ENCODE measurements around the gene GNB2.
"Not testable (repeated sequence)": the region's sequence is repeated elsewhere in the genome, so short reads cannot be mapped to it uniquely, and the experiment has no call there.

The GNB2 gene

GRCh38 chr7:100655908-100656674 is 17.4 kb upstream of the GNB2 start, which contains the start of gene ACTL6B:
ACTL6B (minus strand) TSS chr7:100656448; CDS start chr7:100656354, 94 bp downstream.
- peaks cover 87% of the 10 kb centered on the region for H3K27me3 ChIP-seq (replicated peaks; ENCODE audit: insufficient read depth, low read length)
- no peaks in the 10 kb centered on the region for H3K36me3 ChIP-seq (replicated peaks; ENCODE audit: insufficient read depth, low read length)
- no peaks in the 10 kb centered on the region for H3K79me2 ChIP-seq (ENCODE audit: low read length)
- DNase-seq, result no peak
- no peaks in the 10 kb centered on the region for H3K9me3 ChIP-seq (replicated peaks; ENCODE audit: insufficient read depth, low read length)
- no peak within 1 kb of the TSS for H3K4me2 ChIP-seq (ENCODE audit: low read depth, low read length)
- no peaks in the 10 kb centered on the region for H3K9me2 ChIP-seq (replicated peaks; ENCODE audit: insufficient read depth, low read length)
- no peak within 1 kb of the TSS for H3K27ac ChIP-seq (ENCODE audit: low read length)
- H3K4me1 ChIP-seq (ENCODE audit: low read length), result no peaks in the 10 kb centered on the region
- no peaks in the 10 kb centered on the region for H4K20me1 ChIP-seq (ENCODE audit: insufficient read depth, low read length)
- TF ChIP-seq EZH2phosphoT487 (IDR thresholded peaks at IDR 0.05; ENCODE audit: low read length) (no peak), CTCF (IDR thresholded peaks at IDR 0.05; ENCODE audit: low read length) (no peak), EZH2 (optimal IDR thresholded peaks at IDR 0.05; ENCODE audit: low read depth, low read length) (no peak)
- H3K9ac ChIP-seq (ENCODE audit: low read length), result no peak within 1 kb of the TSS
- no peak within 1 kb of the TSS for H2AFZ ChIP-seq (ENCODE audit: low read length)
- no peaks in the 10 kb centered on the region for H3F3A ChIP-seq (ENCODE audit: insufficient read depth, low read length)
- H3K4me3 ChIP-seq (ENCODE audit: low read length), result no peak within 1 kb of the TSS

GRCh38 chr7:100662194-100662776 is 11.3 kb upstream of the GNB2 start:
- DNase-seq; H3K4me3 ChIP-seq (ENCODE audit: low read length); H3K9me3 ChIP-seq (replicated peaks; ENCODE audit: insufficient read depth, low read length); H3K4me2 ChIP-seq (ENCODE audit: low read depth, low read length); H4K20me1 ChIP-seq (ENCODE audit: insufficient read depth, low read length); H3F3A ChIP-seq (ENCODE audit: insufficient read depth, low read length); H3K36me3 ChIP-seq (replicated peaks; ENCODE audit: insufficient read depth, low read length); H3K4me1 ChIP-seq (ENCODE audit: low read length); H3K79me2 ChIP-seq (ENCODE audit: low read length); H2AFZ ChIP-seq (ENCODE audit: low read length); H3K9ac ChIP-seq (ENCODE audit: low read length); H3K27ac ChIP-seq (ENCODE audit: low read length); H3K9me2 ChIP-seq (replicated peaks; ENCODE audit: insufficient read depth, low read length): not testable (repeated sequence)
- peaks cover 74% of the 10 kb centered on the region for H3K27me3 ChIP-seq (replicated peaks; ENCODE audit: insufficient read depth, low read length)

GRCh38 chr7:100665168-100665726 is 8.3 kb upstream of the GNB2 start:
- Histone ChIP-seq H3F3A (ENCODE audit: insufficient read depth, low read length) (no peaks in the 10 kb centered on the region), H3K4me3 (ENCODE audit: low read length) (no peak overlapping the region), H3K9me2 (replicated peaks; ENCODE audit: insufficient read depth, low read length) (no peaks in the 10 kb centered on the region), H3K9me3 (replicated peaks; ENCODE audit: insufficient read depth, low read length) (no peaks in the 10 kb centered on the region), H2AFZ (ENCODE audit: low read length) (no peak overlapping the region), H3K79me2 (ENCODE audit: low read length) (no peaks in the 10 kb centered on the region), H3K4me2 (ENCODE audit: low read depth, low read length) (no peak overlapping the region), H3K4me1 (ENCODE audit: low read length) (no peaks in the 10 kb centered on the region), H3K27me3 (replicated peaks; ENCODE audit: insufficient read depth, low read length) (peaks cover 73% of the 10 kb centered on the region), H3K36me3 (replicated peaks; ENCODE audit: insufficient read depth, low read length) (no peaks in the 10 kb centered on the region), H4K20me1 (ENCODE audit: insufficient read depth, low read length) (no peaks in the 10 kb centered on the region), H3K9ac (ENCODE audit: low read length) (no peak overlapping the region), H3K27ac (ENCODE audit: low read length) (no peak overlapping the region)
- no peak for TF ChIP-seq EZH2 (optimal IDR thresholded peaks at IDR 0.05; ENCODE audit: low read depth, low read length)
- TF ChIP-seq EZH2phosphoT487 (IDR thresholded peaks at IDR 0.05; ENCODE audit: low read length), result no peak
- no peak for TF ChIP-seq CTCF (IDR thresholded peaks at IDR 0.05; ENCODE audit: low read length)
- no peak for DNase-seq
